Ishikawa (cell line): Measurements from ENCODE around the gene GTF2A1.

Experiments
- EGR1 ChIP-seq: IDR thresholded peaks from 2 replicates; pipeline ENCODE4 v1.6.1; 2012
- EP300 ChIP-seq: IDR thresholded peaks from 2 replicates; pipeline ENCODE4 v1.6.1; 2012; ENCODE audit warnings: borderline replicate concordance
- RAD21 ChIP-seq: IDR thresholded peaks from 2 replicates; pipeline ENCODE4 v1.6.1; 2012; ENCODE audit warnings: low read depth
- REST ChIP-seq: IDR thresholded peaks from 2 replicates; pipeline ENCODE4 v1.6.1; 2012; ENCODE audit warnings: low read depth, mild to moderate bottlenecking
- ZBTB7A ChIP-seq: IDR thresholded peaks from 2 replicates; pipeline ENCODE4 v1.6.1; 2012; ENCODE audit warnings: low read depth

GRCh38 chr14:81138429-81138828, 82.3 kb downstream of the GTF2A1 start:
- TF ChIP-seq ZBTB7A: no peak
- no peak for TF ChIP-seq EP300
- TF ChIP-seq EGR1: no peak
- TF ChIP-seq REST: no peak
- TF ChIP-seq RAD21: no peak
